Occipital lobe (tissue), 2 donors: Measurements from ENCODE around the gene ARHGAP24. TPM values are rescaled to one million over a fixed set of nuclear protein-coding genes. Genes with fewer than 3 reads are reported as not detected.

Source experiments
- DNase-seq: peaks from one replicate; lab custom pipeline; 2025; lab: John Stamatoyannopoulos, UW
- total RNA-seq: library from RNA; depleted of rRNA; stranded (reverse); fragments of >200 nt; gene quantifications from one replicate; pipeline ENCODE4 v1.2.3, GENCODE V29; 2014

Gene ARHGAP24
- total RNA-seq, 1 donor from 2014 or later, result 2.2 TPM

DNA sequence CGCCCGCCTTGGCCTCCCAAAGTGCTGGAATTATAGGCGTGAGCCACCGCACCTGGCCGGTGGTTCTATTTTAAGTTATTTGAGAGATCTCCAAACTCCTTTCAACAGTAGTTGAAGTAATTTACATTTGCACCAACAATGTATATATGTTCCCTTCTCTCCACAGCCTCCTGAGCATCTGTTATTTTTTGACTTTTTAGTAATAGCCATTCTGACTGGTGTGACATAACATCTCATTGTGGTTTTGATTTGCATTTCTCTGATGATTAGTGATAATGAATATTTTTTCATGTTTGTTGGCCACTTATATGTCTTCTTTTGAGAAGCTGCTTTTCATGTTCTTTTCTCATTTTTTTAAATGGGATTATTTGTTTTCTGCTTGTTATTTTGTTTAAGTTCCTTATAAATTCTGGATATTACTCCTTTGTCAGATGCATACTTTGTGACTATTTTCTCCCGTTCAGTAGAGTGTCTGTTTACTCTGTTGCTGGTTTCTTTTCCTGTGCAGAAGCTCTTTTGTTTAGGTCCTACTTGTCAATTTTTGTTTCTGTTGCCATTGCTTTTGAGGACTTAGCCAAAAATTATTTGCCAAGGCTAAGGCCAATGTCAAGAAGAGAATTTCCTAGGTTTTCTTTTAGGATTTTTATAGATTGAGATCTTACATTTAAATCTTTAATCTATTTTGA, 213.2 kb downstream of the ARHGAP24 start:
- no peak for DNase-seq

DNA sequence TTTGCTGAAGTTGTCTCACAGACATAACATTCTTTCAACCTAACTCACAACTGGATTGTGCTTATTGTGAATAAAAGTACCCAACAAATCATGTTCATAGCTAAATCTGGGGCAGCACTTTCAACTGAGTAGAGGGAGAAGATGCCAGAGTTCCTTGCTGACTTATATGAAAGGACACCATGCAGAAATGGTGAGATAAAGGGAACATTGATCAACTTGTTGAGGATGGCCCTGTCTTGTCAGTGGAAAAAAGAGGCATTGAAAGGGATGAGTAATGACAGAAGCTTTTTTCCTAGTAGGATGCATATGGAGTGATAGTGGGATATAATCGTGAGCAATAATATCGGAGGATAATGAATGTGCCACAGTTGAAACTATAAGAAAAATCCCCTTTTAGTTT, 221.7 kb downstream of the ARHGAP24 start:
- DNase-seq, result no peak

DNA sequence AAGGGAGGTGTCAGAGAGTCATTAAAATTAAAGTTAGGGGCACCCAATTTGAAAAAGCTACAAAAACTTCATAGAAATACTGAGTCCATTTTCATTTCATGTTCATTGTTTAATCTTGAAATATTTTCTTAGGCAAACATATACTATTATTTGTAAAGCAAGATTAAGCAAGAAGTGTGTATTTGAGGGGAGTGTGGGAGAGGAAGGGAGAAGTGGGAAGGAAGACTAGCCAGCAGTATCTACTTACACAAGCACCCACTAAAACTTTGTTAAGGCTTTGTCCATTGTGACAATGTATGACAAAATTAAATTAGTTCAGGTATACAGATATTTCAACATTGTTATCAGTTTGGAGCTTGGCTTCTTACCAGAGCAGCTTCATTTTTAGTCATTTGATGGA, 222.9 kb downstream of the ARHGAP24 start:
- DNase-seq, result no peak

DNA sequence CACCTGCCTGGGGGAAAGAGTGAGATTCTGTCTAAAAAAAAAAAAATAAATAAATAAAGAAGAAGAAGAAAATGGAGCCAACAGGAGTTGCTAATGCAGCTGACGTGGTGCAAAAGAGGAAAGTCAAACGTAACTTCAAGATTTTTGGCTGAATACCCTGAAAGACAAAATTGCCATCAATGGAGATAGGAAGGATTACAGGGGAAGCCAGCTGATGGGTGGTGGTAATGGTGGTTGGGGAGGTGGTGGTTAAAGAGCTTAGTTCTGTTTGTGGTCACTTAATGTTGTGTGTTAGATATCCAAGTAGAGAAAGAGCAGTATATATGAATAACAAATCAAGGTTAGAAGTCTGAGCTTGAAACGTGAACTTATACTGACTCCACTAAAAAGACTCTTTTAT, 225.4 kb downstream of the ARHGAP24 start:
- no peak for DNase-seq

DNA sequence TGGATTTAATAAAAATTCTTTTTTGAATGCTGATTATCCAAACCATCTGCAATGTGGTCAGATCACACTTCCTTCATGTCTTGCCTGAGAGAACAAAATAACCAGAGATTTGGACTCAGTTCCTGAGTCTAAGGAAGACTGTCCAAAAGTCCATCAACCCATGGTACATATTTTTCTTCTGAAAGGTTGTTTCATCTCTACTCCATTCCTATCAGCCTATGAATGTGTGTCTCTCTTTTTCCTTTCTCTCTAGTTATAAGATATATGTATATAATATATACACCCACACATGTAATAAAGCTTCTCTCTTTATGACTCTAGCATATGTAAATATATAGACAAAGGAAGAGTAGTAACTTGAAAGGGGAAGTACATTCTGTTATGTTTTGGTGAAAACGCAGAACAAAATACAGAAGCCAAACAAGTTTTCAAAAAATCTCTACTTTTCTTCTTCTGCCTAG, 226.9 kb downstream of the ARHGAP24 start:
- DNase-seq, result no peak

DNA sequence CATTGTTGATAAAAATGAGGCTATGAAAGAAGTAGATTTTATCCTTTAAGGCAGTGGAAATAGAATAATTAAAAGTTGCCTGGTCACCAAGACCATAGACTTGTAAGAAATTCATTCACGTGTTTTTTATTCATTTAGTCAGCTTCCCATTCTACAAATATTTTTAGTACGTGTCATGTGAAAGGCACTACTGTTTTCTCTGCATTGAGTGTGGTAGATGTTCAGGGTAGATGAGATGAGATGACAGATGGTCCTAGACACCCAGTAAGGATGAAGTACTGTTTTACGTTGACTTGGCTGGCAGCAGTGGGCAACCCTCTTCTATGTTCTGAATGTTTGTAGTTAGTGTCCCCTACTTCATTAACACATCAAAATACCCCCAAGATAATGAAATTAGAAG, 228.1 kb downstream of the ARHGAP24 start:
- no peak for DNase-seq

DNA sequence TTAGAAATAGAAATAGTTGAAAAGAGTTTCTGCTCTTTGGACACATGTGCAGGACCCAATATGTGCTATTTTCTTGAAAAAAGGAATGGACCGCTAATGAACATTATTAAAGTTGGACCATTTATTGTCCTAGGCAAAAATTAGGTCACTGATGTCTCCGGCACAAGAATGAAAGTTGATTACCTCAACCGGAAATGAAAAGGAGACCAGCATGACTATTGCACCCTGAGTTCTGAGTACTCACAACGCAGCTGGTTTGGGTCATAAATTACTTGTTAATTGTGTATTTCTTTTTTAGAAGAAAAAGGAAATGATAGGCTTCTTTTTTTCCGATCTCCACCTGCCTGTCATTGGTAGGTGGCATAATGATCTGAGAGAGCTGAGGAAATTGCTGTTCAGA, 232.7 kb downstream of the ARHGAP24 start:
- DNase-seq, result no peak

DNA sequence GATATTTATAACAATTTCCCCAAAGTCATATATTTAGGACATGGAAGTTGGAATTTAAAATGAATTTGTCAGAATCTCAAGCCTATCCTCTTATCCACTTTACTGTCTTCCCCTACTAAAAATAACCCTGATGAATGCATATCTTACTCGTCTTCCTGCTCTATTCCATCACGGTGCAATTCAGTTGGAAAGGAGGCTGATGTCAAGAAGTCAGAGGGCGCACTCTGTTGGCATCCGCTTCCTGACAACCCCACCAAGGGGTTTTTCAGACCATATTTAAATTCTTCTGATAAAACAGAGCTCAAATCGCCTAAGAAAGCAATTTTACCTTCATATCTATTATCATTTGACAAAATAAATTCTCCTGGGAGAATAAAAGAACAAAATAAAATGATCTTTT, 233.5 kb downstream of the ARHGAP24 start:
- DNase-seq, result no peak

DNA sequence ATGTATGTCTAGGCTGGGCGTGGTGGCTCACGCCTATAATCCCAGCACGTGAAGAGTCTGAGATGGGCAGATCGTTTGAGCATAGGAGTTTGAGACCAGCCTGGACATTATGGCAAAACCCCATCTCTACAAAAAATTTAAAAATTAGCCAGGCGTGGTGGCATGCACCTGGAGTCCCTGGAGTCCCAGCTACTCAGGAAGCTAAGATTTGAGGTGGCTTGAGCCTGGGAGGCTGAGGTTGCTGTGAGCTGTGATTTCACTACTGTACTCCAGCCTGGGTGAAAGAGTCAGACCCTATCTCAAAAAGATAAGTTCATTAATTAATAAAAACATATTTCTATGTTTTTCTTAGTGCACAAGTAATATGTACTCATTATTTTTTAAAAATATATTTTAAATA, 238.1 kb downstream of the ARHGAP24 start:
- DNase-seq, result no peak

DNA sequence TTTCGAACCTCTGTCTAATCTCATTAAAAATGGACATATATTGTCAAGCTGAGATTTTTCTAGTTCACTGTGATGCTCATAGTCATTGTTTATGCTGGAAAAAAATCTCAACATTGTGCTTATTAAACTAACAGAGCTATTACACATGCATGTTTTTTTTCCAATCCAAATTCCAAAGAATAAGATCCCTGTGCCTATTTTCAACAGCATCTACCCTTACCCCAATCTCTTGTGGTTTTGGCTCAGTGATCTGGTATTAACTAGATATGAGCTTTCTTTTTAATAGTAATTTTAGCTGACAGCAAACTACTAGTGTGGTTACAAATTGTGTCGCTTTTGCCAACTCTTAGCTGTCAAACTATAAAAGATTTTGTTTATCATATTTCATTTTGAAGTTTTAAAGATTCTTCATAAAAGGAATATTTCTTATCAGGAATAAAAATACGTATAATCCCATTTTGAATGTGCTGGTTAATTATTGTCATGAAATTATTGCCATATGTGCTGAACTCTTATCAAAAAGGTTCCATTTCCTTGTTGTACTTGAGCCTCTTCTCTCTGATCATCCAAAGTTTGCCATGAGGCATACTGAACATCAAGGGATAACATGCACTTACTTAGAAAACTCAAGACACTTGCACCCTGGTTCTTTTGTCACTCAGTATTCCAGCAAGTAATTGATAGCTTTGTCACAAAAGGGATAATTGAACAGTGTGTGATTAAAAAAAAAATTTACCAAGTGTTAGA, 241.2 kb downstream of the ARHGAP24 start:
- DNase-seq, result no peak

DNA sequence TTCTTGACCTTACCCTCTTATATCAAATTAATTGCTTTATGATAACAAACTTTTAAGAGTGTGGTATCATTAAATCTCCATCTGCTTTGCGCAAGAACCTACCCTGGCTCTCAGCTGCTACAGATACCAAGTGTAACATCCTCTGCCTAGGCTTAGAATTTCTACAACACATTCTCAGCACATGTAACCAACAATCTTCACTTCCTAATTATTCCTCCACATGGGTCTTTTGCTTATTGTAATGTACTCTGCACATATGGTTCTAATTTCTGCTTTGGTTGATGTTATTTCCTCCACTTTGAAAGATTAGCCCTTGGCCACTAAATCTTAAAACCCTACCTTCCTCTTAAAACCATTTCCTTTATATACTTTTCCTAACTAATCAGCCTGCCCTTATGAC, 242.4 kb downstream of the ARHGAP24 start:
- DNase-seq, result no peak

DNA sequence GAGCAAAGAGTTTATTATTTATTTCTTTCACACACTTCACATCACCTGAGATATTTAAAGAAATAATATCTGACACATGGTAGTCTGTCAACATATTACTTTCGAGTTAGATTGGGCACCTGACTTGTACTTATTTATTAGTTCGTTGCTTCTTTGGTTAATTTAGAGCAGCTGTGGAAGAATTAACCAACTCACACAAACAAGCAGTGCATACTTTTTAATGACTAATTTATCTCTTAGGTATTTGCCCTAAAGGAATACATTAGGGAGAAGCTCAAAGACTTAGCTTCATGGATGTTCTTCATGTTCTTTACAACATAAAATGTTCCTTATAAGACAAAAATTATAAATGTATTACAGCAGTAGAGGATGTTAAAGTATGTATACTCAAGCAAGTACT, 242.9 kb downstream of the ARHGAP24 start:
- DNase-seq, result no peak

DNA sequence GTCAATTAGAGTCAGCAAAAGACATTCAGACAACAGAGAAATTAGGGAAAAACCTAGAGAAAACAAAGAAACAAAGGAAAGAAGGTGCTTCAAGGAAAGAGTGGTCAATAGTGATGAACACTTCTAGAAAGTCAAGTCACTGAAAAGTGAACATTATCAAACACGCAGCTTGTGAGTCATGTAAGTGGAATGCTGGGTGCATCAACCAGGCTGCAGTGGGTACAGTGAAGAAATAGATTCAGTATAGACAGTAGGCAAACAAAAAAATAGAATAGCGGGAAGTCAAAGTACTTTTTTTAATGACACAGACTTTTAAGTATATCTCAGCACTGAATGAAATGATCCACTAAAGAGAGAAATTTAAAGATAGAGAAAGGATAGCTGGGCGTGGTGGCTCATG, 245.8 kb downstream of the ARHGAP24 start:
- DNase-seq, result no peak

DNA sequence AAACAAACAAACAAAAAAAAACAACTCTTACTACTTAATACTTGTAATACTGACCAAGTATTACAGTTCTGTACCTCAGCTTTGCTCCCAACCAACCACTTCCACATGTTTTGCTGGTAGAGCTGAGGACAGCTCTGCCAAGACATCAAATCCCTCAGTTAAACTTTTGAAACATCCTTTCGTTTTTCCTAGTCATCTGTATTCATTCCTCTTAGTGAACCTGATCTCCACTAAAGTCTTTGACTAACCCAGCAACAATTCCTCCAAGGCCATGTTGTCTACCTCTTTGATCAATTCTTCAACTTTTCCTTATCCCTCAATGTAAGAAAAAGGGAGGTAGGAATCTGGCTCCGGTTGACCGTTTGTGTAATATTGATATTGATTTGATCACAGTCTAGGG, 247.5 kb downstream of the ARHGAP24 start:
- no peak for DNase-seq

DNA sequence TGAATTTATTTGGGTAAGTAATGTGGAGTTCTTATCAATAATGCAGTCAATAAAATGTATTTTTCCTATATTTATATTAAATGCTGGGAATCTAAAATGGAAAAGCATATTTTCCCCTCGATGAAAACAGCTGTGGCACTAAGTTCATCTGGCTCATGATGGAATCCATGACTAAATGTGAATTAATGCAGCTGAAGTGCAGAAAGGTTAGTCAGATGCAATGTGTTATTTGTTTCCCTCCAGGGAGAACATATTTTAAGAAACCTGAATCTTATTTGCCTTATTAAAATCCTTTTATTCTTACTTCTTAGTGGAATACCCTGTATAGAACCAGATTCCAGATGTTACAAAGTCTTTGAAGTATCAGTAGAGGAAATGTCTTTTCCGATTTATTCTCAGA, 247.9 kb downstream of the ARHGAP24 start:
- no peak for DNase-seq

DNA sequence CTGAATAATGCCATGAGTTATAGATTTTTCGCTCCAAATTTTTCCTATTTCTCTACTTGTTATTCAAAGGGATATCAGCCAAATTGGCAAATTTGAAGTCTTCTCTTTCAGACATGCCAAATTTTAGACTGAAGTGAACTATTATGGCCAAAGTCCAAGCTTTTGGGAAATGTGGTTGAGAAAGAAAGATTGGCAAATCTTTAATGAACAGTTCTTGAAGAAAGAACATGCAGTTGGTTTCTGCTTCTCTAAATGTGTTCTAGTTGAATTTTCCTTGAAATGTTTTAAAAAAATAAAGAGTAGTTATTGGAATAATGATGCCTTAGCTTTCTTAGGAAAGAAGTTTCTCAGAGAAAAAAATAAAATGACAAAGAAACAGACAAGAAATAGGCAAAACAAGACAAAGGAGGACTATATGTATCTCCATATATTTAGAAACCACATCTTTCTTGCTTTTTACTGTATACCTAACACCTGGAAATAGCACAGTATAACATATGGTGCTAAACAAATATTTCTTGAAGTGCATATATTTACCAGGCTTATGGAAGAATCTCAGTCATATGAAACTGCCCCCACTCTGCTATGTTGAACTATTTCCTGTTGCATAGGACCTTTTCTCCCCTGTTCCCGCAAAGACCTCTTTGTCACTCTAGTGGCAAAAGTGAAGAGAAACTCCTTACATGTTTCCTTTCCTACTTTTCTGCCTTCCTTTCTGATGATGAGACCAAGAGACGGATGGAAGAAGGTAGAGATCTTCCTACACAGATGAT, 250.0 kb downstream of the ARHGAP24 start:
- DNase-seq, result no peak

DNA sequence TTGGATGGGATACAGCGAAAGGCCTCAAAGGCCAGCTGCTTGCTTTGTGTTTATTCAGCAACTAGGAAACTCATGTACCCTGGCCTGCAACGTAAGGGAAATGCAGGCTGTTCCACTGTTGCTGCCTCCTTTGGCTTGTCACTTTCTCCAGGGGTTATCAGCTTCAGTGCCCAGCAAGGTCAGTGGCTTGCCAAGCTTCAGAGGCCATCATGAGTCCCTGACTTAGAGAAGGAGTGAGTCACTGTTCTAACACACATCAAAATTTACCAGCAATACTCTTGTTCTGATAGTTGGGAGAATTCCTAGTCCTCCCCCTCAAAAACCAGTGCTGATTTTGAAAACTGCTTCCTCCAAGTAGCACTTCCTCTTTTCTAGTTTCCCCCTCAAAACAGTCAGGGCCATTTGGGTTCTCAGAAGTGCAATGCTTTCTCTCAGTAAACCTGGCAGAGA, 250.8 kb downstream of the ARHGAP24 start:
- DNase-seq, result no peak

DNA sequence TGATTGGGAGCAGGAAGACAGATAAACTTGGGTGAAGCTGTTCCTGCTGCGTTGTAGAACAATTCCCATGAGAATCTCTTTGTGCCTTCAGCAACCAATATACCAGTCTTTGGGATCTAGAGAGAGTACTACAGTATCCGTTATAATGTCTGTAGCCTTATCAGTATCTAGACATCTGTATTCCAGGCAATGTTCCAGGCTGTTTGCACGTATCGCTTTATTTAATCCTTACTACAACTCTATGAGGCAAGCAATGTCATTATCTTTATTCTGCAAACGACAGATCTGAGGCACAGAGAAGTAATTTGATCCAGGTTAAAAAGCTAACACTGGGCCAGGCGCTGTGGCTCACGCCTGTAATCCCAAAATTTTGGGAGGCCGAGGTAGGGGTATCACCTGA, 251.6 kb downstream of the ARHGAP24 start:
- no peak for DNase-seq

DNA sequence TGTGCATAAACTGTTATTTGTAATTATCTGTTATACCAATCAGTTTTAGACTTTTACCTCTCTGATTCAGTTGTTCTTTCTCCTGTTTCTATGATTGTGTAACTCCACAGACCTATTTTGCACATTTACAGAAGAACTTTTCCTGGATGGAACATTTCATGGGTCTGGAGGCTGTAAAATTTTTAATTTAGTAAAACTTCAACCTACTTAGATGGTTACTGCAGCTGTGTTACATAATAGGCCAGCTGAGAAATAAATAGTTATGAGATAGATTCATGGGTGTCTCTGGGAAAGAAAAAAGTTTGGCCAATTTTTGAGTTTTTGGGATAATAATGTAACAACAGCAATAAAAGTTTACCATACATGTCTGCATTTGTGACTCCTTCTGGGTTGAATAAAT, 253.5 kb downstream of the ARHGAP24 start:
- DNase-seq, result no peak

DNA sequence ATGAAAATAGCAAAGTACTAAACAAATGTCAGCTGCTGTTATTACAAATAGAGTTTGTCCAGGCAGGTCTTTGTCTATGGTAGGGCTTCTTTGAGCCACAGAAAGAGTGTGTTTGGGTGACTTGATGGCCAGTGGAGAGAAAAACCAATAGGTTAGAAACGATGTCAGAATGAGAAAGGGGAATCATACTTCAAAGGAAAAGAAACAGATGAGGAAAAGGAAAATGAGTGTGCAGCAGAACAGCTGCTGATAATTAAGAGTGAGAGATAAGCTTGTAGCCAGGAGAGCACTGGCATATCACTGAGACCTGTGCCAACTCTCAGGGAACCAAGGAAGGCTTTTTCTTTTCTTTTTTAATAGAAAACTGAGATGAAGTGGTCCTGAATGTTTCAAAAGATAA, 257.2 kb downstream of the ARHGAP24 start:
- no peak for DNase-seq

DNA sequence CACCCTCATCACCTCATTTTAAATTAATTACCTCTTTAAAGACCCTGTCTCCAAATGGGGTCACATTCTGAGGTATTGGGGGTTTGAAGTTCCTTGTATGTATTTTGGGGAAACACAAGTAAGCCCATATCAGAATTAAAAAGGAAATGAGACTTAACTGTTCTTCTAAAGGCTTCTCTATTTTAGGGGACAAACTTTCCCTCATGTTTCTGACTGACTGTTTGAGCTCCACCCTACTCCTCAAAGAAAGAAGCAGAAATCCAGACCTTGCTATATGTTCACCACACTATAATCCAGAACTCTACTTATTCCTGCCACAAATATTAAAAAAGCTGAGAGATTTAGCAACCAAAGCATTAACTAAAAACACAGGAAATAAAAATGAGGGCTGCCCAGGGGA, 258.8 kb downstream of the ARHGAP24 start:
- DNase-seq, result no peak

DNA sequence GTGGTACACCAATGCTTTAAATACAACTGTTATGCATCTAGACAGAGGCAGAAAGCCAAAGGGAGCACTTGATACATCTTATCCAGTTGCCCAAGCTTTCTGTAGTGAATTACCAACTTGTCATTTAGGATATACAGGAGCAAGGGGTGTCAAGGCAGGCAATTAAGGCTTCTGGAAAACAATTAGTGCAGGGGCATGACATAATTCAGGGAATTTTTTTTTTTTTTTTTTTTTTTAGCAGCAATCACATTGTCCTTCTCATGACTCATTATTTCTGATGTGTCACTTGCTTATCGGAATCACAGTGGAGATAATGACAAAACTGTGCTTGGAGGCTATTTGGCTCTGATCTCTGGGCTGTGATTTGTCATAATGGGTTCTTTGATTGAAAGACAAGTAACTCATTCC, 259.5 kb downstream of the ARHGAP24 start:
- no peak for DNase-seq
